GM21381 (cell line): Measurements from ENCODE around the gene PIGT.
"Not testable (repeated sequence)": the region's sequence is repeated elsewhere in the genome, so short reads cannot be mapped to it uniquely, and the experiment has no call there.

Source experiments
- ATAC-seq: cut with Tn5 transposase; IDR thresholded peaks from one replicate; pipeline ENCODE4 v1.9.1; 2021; ENCODE audit warnings: mild to moderate bottlenecking, moderate library complexity; ENCODE audit not compliant: unreplicated experiment

PIGT gene

DNA sequence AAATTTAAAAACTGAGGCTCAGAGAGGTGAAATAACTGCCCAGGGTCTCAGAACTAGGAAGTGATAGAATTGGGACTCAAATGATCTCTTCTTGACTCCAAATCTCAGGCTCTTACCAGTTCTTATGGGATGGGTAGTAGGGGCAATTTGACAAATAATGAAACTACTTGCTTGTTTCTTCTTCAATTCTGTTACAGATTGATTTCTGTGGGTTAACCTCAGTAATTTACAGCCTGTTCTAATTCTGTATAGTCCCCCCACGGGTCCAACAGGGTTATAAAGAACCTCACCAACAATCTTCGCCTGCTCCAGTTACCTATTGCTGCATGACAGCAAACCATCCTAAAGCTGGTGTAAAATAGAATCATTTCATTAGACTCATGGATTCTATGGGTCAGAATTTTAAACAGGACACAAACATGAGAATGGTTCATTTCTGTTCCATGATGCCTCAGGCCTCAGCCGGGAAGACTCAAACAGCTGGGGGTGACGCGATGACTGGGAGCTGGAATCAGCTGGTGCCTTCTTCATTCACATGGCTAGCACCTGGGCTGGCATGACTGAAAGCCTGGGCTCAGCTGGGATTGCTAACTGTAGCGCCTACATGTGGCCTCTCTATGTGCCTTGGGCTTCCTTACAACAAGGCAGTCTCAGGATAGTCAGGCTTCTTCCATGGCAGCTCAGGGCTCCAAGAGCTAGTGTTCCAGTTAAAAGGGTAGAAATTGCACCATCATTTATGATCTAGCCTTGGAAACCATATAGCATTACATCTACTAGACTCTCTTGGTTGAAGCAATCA, 47.0 kb downstream of the PIGT start:
- ATAC-seq, result no peak

DNA sequence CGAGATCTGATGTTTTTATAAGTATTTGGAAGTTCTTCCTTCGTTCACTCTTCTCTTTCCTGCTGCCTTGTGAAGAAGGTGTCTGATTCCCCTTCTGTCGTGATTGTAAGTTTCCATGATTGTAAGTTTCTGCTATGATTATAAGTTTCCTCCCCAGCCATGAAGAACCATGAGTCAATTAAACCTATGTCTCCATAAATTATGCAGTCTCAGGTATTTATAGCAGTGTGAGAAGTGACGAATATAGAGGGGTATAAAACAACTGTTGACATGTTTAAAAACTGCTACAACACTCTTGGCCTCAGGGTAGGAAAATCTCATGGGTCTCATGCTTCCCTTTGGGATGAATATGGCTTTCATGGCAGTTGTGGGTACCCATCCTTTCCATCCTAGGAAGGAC, 47.8 kb downstream of the PIGT start:
- no peak for ATAC-seq

DNA sequence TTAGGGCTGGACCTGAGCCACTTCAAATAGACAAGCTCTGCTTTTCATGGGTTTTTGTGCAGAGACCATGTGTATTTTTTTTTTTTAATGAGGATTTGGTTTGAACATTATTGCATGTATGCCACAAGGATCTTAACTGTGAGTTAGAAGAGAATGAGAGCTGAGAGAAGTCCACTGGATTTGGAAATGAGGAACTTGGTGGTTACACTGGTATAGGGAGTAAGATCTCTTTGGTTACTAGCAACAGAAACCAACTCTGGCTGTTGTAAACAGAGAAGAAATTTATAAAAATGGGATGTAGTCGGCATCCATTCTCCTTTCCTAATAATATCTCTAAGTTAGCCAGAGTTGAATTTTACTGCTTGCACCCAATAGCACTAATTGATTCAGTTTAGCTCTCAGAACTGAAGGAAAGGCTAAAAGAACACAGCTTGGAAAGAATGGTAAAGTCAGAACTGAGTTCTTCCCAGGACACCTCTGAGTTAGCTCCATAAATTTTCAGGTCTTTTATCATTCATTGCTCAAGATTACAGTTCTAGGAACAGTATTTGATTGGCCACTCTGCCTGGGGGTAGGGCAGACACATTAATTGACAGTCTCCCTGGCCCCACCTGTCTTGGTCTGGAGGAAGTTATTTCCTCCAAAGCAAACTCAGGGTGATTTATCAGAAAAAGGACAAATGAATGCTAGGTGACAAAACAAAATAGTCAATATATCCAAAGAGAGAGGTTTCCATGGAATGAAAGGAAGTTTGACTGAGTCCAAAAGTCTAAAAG, 49.7 kb downstream of the PIGT start:
- no peak for ATAC-seq

DNA sequence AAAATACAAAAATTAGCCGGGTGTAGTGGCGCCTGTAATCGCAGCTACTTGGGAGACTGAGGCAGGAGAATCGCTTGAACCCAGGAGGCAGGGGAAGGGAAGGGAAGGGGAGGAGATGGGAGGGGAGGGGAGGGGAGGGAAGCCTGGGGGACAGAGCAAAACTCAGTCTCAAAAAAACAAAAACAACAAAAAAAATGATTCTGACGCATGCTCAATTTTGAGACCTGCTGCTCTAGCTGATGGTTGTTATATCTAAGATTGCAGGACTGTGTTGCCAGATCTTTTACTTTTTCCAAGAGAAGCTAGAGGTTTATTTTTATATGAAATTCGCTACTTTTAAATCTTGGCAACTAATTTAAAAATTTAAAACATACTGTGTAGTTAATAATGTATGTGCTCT, 51.2 kb downstream of the PIGT start:
- no peak for ATAC-seq

DNA sequence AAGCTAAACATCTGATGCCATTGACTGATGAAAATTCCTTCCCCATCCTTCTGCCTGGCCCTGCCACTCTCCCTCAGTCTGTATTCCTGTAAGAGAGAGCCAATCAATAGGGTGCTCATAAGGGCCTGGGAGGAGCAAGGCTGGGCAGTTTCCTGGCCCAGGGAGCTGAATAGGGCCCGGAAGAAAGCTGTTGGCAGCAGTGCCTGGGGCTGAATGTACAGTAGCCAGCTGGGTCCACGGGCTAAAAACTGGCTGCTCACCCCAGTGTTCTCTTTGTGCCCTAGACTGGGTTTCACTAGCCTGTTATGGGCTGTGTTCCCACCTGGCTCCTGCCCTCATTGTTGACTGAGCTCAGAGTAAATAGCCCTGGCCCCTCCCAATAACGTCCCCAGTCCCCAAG, 51.9 kb downstream of the PIGT start:
- no peak for ATAC-seq

DNA sequence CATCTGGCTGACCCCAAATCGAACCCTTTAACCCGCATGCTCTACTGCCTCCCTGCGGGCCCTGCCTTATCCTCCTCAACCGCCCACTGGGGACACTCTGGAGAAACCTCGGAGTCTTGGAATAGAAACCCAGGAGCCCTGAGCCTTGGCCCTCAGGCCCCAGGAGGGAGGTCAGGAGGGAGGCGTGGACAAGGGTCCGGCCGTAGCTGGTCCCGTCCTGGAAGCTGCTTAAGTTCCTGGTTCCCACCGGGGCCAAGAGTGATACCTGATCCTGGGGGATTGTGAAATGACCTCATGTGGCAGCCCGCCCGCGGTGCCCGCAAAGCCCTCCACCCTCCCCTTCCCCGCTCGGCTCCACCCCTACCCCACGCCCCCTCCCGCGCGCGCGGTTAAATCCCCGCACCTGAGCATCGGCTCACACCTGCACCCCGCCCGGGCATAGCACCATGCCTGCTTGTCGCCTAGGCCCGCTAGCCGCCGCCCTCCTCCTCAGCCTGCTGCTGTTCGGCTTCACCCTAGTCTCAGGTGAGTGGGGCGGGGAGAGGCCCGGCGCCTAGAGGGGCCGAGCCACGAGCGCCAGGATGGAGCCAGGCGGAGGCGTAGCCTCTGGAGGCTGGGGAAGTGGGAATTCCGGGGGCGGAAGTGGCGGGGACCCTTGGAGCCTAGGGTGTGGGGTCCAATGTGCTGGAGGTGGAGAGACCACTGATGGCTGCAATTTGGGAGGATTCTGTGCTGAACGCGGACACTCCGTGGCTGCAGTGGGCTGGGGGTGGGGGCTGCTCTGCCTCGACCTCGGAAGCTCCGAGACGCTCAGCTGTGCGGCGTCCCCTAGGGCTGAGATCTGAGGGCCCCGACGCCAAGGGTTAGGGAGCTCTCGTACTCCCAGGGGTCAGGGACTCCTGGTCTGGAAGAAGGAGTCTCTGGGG, 53.7 kb downstream of the PIGT start, which contains the start of gene WFDC2:
WFDC2 (plus strand) TSS at position 418 of the 926 bp plus-strand sequence; CDS start at position 447, 29 bp downstream.
- ATAC-seq, result no peak

DNA sequence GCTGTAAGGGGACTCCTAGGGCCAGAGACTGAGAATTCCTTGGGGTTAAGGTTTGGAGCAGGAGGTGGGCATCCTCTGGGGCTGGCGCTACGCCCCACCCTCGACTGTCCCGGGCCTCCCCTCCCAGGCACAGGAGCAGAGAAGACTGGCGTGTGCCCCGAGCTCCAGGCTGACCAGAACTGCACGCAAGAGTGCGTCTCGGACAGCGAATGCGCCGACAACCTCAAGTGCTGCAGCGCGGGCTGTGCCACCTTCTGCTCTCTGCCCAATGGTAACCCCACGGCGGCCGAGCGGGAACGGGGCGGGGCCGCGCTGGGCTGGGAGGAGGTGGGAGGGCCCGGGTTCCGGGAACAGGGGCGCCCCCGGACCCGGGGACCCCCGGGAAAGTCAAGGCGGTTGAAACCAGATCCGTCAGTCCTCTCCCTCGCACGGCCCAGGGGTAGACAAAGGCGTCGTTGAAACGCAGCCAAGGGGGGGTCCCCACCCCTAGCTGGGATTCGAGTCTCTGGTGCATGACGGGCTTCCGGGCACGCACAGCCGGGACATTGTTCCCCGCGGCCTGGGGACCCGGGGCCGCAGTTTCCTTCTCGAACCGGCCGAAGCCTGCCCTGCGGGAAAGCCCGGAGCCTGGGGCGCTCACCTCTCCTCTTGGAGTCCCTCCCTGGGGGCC, 54.5 kb downstream of the PIGT start:
- ATAC-seq, result peak; percentile 67

DNA sequence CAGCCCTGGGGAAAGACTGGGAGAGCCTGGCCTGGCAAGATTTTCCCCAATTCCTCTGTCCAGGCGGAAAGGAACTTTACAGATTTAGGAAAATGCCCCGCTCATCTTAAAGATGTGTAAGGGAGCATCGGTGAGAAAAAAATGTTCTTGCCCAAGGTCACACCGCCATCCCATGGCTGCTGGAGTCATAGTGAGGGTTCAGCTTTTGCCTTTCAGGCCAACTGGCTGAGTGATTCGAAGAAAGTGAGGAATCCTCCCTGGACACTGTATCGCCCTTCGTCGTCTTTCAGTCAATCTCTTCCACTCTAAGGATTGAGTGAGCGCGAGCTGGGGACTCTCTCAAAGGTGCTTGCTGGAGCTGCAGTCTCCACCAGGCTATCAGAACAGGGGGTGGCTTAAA, 55.0 kb downstream of the PIGT start:
- ATAC-seq, result peak; percentile 5

DNA sequence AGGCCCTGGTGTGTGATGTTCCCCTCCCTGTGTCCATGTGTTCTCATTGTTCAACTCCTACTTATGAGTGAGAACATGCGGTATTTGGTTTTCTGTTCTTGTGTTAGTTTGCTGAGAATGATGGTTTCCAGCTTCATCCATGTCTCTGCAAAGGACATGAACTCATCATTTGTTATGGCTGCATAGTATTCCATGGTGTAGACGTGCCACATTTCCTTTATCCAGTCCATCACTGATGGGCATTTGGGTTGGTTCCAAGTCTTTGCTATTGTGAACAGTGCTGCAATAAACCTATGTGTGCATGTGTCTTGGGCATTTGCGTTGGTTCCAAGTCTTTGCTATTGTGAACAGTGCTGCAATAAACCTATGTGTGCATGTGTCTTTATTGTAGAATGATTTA, 56.3 kb downstream of the PIGT start:
- not testable (repeated sequence) for ATAC-seq
